Stimulated activated CD8-positive, alpha-beta memory T cell treated with anti-CD3 and anti-CD28 coated beads, Interleukin-4, amount 100 ng/mL, for 1 hour (primary cell): ENCODE measurements around the gene RNF169.
"Not testable (repeated sequence)": the region's sequence is repeated elsewhere in the genome, so short reads cannot be mapped to it uniquely, and the experiment has no call there.

Experiments
- DNase-seq, 2 donors: peaks; one replicate each; pipeline ENCODE4 v3.0.0-alpha.2; 2020; ENCODE audit warnings: low read depth in 2 of 2, low spot score in 1 of 2

RNF169 gene

DNA sequence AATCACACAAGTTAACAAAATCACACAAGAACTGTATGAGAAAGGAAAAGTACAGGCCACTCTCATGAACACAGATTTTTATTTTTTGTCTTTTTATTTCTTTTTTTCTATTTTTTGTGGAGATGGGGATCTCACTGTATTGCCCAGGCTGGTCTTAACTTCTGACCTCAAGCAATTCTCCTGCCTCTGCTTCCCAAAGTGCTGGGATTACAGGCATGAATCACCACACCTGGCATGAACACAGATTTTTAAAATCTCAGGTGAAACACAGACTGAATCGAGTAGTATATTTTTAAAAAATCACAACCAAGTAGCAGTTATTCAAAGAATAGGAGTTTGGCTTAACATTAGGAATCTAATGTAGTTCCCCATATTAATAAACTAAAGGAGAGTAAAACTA is 18.3 kb downstream of the RNF169 start:
- no peak for DNase-seq

DNA sequence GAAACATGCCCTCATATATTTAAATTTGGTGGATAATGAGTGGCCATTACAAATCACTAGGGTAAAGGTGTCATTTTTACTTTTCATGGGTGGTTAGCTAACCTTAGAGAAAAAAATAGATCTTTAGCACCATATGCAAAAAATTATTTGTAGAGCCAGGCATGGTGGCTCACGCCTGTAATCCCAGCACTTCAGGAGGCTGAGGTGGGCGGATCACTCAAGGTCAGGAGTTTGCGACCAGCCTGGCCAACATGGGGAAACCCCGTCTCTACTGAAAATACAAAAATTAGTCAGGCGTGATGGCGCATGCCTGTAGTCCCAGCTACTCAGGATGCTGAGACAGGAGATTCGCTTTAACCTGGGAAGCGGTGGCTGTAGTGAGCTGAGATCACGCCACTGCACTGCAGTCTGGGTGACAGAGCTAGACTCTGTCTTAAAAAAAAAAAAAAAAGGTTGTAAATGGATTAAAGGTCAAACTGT is 19.6 kb downstream of the RNF169 start:
- not testable (repeated sequence) for DNase-seq

DNA sequence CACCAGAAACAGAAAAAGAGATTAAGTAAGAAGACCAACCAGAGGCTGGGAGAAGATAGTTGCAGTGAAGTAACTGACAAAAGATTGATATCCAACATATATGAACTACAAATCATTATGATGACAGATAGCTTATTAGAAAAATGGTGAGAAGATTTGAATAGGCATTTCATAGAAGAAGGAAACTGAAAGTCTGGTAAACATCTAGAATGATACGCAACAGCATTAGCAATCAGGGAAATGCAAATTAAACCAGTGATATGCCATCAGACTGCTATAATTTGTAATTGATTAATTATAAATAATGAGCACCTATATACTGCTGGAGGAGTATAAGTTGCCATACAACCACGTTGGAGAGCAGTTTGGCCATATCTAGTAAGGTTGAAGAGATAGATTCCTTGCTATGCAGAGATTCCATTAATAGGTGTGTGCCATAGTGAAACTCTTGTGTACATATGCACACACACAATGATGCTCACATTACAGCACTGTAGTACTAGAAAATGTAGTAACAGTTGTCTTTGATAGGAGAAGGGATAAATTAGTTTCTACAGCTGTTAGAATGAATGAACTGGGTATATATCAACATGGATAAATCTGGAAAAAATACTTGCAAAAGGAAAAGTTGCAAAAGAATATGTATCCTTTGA is 20.5 kb downstream of the RNF169 start:
- no peak for DNase-seq

DNA sequence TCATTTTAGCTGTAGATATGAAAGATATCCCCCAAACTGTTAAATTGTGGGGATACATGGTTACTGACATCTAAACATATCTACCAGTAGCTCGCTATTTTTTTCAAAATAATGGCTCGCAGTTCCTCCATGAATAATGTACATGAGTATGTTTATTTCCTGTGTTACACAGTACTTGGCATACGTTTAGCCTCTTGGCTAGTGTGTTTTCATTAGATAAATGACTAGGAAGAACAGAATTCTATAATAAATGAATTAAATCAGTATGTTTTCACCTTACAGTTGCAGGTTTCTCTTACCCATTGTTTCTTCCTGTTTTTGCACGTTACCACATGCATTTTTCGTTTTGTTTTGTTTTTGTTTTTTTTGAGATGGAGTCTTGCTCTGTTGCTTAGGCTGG is 21.8 kb downstream of the RNF169 start:
- no peak for DNase-seq

DNA sequence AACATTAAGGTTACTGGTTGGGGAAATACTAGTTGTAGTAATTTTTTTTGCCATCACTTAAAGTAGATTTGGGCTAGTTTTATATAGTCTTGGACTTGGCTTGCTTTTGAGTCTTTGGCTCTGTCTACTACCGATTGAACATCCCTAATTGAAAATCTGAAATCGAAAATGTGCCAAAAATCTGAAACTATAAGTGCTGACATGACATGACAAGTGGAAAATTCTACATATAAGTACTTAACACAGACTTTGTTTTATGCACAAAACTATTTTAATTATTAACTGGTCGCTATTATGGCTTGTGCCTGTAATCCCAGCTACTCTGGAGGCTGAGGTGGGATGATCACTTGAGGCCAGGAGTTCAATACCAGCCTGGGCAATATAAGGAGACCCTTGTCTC is 22.5 kb downstream of the RNF169 start:
- DNase-seq, result no peak

DNA sequence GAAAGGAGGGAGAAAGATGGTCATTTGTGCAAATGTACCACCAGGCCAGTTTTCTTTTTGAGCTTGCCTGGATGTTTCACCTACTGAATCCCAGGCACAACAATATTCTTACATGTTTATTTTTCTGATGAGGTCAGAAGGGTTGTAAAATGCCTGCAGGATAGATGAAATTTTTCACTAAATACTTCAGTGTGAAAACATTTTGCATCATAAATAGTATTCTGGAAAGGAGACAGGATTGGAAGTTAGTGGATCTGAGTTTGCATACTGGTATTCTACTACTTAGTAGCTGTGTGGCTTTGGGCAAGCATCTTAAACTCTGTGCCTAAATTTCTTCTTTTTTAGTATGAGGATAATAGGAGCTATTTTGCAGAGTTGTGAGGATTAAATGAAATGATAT is 24.8 kb downstream of the RNF169 start:
- no peak for DNase-seq

DNA sequence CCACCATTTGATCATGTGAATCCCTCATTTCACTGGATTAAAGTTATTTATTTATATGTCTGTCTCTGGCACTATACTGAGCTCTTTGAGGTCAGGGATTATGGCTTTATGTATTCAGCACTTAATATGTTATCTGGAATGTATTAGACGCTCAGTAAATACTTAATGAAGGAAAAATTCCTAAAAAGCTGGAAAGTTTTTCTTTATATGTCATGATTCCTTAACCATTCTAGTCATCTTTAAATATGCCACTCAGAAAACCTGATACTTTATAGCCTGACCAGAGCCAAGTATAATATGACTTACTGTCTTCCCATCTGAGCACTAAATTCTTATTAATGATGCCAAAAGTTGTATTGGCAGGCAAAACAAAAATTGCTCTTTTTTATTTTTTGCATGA is 27.1 kb downstream of the RNF169 start:
- no peak for DNase-seq

DNA sequence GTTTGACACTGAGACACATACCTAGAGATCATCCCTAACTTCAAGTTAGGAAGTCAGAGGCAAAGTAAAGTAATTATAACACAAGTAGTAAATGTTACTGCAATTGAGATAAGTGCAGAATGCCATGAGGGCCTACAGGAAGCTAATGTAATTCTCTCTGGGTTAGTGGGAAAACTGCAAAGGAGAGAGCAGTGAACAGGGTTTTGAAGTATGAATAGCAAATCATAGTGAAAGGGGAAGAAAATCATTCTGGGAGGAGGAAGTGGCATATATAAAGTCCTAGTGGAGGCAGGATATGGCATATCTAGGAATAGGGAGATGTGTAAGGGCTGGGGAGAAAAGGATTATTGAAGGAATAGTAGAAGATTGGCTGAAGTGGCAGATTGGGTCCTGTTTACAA is 27.9 kb downstream of the RNF169 start:
- no peak for DNase-seq

DNA sequence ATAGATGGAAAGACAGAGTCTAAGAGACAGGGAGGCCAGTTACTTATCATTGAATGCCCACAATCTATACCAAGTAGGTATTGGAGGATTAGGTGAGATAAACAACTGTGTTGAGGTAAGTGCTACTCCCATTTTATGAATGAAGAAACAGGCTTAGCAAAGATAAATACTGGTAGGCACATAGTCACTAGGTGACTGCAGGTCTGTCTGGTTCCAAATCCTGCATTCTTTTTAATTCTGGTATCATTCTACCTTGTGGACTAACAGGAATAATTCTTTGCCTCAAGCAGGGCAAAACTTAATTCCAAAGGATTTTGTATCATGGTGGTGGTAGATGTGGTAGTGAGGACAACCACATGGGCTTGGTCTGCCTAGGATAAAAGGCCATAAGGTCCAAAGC is 28.4 kb downstream of the RNF169 start:
- no peak for DNase-seq

DNA sequence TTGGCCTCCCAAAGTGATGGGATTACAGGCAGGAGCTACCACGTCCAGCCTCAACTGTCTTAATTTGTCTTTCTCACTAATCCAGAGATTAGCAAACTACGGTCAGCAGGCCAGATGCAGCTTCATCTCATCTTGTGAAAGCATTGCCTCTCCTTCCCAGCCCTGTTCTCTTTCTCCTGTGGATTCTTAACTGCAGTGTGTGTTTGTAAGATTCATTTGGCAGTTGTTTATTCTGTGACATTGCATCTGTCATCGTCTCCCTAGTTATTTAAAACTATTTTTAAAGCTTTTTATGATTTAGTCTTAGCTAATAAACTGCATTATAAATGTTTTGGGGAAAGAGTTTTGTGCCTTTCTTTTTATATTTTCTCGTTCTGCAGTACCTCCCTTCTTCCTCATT is 29.2 kb downstream of the RNF169 start:
- DNase-seq, result no peak

DNA sequence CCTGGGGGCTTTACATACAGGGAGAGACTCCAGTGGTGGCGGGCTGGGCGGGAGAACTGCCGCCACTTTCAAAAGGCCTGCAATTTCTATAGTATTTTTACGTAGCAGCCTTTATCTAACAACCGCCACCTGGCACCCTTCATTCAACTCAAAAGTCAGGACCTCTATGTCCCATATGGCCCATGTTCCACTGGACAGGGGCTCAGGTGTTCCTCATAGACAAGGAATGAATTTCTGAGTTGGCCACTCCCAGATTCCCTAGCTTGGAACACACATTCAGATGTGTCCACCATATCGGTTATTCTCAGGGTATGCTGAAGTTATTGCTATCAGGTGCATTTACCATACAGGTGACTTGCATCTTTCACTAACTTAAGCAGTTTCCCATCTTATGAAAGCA is 29.9 kb downstream of the RNF169 start:
- no peak for DNase-seq

DNA sequence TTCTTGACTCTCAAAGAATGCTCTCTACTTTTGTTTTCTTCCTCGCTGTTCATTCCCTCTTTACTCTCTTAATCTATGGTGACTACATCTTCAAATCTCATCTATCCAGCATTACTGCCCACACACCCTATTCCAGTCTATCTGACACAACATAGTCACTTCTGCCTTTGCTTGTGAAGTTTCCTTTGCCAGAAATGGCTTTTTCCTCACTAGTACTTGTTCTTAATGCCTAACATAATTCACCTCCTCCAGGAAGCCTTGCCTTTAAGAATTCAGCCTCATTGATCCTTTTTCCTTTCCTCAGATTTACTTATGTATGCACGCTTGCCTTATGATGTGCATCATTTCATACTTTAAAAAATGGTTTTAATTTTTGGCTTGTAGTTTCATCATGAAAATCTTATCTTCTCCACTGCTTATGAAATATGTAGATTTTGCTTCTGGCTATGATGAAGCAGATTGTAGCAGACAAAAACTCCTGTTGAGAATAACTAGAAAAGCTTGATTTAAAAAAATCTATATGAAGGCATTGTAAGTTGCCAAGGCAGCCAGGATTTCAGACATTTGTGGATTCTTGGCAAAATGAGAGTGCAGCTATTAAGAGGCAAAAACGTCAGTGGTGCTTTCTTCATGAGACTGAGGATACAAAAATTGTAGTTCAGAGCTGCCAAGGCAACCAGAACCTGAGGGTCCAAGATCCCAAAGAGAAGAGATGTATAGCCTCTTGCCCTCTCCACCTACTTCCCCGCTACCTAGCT is 31.8 kb downstream of the RNF169 start:
- DNase-seq, result no peak

DNA sequence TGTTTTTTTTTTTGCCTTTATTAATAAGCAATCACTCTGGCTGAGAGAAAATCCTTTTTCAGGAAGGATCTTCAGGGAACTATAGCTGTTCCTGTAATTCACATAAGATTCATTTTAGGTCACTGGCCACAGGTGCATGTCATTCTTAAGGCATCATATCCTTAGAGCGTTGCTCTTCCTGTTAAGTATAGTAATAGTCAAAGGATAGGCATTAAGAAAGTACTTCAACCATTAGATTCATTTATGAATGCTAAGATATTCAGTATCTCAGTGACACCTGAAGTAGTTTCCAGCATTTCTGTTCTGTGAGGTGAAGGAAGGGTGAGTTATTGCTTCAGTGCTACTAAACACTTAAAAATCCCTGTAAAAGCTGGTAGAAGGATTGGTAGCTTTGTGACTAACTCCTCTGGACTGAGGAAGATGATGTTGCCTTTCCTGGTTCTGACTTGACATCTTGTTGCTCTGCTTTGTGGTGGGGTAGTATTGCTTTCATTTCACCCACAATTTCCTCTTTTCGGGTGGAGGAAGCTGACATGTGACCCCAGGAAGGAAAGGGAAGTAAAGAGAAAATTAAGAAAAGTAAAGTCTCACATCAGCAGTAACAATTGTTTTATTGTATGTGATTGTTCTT is 34.7 kb downstream of the RNF169 start:
- no peak for DNase-seq

DNA sequence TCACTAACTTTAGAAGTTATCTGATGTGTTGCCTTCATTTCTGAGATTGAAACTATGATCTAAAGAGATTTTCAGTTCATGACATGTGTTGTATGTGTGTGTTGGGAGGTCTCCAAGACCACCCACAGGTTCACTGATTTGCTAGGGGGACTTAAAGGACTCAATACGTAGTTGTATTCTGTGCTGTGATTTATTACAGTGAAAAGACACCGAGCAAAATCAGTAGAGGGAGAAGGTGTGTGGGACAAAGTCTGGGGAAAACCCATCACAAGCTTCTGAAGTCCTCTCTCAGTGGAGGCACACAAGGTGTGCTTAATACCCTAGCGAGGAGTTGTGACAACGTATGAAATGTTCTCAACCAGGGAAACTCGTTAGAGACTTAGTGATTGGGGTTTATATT is 35.6 kb downstream of the RNF169 start:
- DNase-seq, result no peak

DNA sequence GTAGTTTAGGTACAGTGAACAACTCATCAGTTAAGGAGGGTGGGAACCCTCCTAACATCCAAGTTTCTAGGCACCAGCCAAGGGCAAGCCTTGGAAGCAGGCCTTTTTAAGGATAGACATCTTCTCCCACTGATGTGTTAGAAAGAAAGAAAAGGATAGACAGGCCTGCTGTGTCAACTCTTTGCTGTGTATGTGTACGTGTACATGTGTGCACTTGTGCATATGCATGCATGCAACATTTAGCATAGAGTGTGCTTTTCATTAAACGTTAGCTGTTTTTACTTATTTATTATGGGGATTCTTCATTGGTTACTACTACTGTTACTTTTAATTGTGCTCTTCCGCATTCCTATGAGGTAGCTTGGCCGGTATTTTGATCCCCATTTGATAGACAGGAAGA is 36.1 kb downstream of the RNF169 start:
- DNase-seq, result no peak

DNA sequence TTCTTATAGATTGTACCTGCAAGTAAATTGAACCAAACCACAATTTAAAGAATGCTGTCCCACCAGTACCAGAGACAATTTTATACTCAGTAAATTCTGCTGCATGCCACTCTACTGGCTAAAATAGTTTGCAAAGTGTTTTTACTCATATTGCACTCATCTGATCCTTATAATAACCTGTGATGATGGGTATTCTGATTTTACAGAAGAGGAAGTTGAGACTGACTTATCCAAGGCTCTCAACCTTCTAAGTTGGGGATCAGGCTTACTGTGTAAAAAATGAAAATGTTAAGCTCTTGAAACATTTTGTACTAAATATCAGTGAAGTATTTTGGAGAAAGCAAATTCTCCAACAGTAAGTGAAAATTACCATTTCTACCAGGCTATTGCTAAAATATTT is 37.9 kb downstream of the RNF169 start:
- no peak for DNase-seq

DNA sequence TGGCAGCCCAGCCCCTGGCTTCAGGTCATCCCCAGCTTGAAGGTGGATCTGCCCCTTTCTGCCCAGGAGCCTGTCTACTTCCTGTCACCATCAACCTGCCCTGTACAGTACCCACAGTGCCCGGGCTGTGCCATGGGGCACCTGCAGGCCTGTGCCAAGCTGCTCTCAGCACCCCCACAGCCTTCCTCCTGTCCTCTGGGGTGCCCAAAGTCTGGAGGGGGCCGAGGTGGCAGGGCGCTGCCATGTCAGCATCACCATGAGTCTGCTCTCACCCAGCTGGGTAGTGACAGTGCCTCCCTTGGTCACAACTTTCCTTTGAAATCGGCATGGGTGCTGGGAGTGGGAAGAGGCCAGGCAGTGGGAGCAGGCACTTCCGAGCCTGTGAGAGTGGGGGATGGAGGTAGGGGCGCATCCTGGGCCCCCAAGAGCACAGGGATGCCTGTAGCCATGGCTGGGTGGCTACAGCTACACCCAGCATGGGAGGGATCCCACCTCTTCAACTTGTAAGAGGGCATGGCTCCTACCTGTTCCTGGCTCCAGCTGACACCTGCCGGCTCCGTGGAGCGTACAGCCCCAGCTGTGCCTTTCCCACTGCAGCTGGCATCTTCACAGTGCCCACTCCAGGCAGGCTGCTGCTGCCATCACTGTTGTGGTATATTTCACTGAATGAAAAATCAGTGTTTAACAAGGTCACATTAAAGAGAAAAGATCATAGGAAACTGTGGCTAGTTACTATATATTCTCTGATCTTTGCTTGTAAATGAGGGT is 42.9 kb downstream of the RNF169 start:
- DNase-seq, result no peak

DNA sequence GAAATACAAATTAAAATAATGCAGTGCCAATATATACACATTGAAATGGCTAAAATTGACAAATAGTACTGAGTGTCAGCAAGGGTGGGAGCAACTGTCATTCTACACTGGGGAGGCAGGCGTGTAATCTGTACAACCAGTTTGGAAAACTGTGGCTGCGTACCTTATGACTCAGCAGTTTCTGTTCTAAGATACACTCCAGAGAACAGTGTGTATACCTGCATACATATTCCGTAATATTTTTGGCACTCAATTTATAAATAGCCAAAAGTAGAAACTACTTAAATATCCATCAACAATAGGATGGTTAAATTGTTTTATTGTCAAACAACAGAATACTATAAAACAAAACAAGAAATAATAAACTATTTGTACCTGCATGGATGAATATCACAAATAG is 57.6 kb downstream of the RNF169 start:
- no peak for DNase-seq

DNA sequence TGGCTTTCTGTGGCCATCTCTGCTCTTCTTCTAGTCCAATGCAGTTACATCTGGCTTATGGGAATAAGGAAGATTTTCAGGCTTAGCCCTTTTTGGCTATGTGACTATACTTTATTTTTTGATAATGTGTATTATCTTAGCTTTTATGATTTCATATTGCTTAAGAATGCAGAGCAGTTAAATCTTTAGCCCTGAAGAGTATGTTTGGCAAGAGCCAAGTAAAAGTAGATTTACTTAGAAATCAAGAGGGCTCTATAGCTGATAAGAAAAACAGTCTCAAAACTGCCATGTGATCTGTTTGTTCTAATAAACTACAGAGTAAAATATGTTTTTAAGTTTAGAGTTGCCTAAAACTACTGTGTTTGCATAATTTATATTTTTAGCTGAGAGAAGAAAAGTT is 61.2 kb downstream of the RNF169 start:
- DNase-seq, result no peak

DNA sequence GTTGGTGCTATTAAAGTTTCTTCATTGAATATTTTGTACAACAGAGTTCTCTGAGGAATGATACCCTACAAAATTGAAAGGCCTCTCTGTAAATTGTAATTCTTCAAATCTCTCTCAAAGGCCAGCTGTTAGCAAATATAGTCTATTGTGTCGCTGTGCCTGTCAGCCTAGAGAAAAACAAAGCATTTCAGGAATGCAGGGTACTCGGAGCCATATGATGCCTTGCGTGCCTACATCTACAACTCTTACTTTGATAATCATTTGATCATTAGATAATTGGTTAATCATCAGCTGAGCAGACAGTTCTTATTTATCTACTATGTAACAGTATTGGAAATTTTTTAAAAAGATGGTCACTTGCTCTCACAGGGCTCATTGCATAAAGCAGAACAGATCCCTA is 67.3 kb downstream of the RNF169 start:
- DNase-seq, result no peak

DNA sequence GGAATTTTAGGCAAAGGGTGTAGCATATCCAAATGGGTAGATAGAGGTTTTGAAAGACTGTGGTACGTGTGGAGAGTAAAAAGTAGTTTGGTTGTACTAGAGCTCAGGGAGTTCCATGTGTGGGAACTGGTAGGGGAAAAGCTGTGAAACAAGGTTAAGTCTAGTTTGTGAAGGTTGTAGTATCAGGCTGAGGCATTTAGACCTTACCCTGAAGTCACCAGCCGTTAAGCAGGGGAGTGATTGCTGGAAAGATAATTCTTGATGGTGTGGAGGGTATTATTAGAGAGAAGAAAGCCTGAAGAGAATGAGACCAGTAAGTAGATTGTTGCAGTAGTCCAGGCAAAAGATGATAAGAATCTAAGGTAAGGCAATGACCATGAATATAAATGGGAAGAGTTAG is 68.0 kb downstream of the RNF169 start:
- DNase-seq, result no peak
